H9 (cell line): ENCODE results near the gene ZBED1. TPM values are rescaled to one million over a fixed set of nuclear protein-coding genes. Genes with fewer than 3 reads are reported as not detected.

Experiments used
- DNase-seq: peaks from one replicate; pipeline ENCODE4 v3.0.0-alpha.2; 2017
- H2AFZ ChIP-seq: one replicate; pipeline ENCODE4 v1.6.1; 2013; ENCODE audit warnings: mild to moderate bottlenecking, low read length, control low read depth, moderate library complexity
- H2AK5ac ChIP-seq: 2 replicates; pipeline ENCODE4 v1.6.1; 2013; ENCODE audit warnings: low read length, control low read depth, mixed read lengths; ENCODE audit not compliant: insufficient read length
- H2BK120ac ChIP-seq: one replicate; pipeline ENCODE4 v1.6.1; 2013; ENCODE audit warnings: low read depth, mild to moderate bottlenecking, low read length, control low read depth, inconsistent platforms; ENCODE audit not compliant: poor library complexity, severe bottlenecking
- H2BK12ac ChIP-seq: 2 replicates; pipeline ENCODE4 v1.6.1; 2013; ENCODE audit warnings: low read length, control low read depth, mixed read lengths, low read depth; ENCODE audit not compliant: insufficient read length
- H2BK15ac ChIP-seq: 2 replicates; pipeline ENCODE4 v1.6.1; 2013; ENCODE audit warnings: low read depth, low read length, control low read depth
- H2BK20ac ChIP-seq: one replicate; pipeline ENCODE4 v1.6.1; 2013; ENCODE audit warnings: low read depth, mild to moderate bottlenecking, low read length, control low read depth, inconsistent platforms; ENCODE audit not compliant: poor library complexity, severe bottlenecking
- H2BK5ac ChIP-seq: 2 replicates; pipeline ENCODE4 v1.6.1; 2013; ENCODE audit warnings: low read length, control low read depth, mixed read lengths; ENCODE audit not compliant: insufficient read length
- H3K14ac ChIP-seq: 2 replicates; pipeline ENCODE4 v1.6.1; 2013; ENCODE audit warnings: low read length, control low read depth; ENCODE audit not compliant: insufficient read depth
- H3K18ac ChIP-seq: 2 replicates; pipeline ENCODE4 v1.6.1; 2013; ENCODE audit warnings: low read depth, mild to moderate bottlenecking, mixed read lengths, low read length, control low read depth; ENCODE audit not compliant: insufficient read length
- H3K23ac ChIP-seq: 2 replicates; pipeline ENCODE4 v1.6.1; 2013; ENCODE audit warnings: low read length, control low read depth, mixed read lengths, low read depth; ENCODE audit not compliant: insufficient read length
- H3K23me2 ChIP-seq: 2 replicates; pipeline ENCODE4 v1.6.1; 2013; ENCODE audit warnings: low read depth, mild to moderate bottlenecking, mixed read lengths, low read length, control low read depth; ENCODE audit not compliant: insufficient read length, poor library complexity, severe bottlenecking
- H3K27ac ChIP-seq: 2 replicates; pipeline ENCODE4 v1.5.1; 2013; ENCODE audit warnings: low read length, control low read depth, mixed read lengths, low read depth; ENCODE audit not compliant: insufficient read length
- H3K27me3 ChIP-seq: 2 replicates; pipeline ENCODE4 v1.6.1; 2013; ENCODE audit warnings: low read length, control low read depth, inconsistent platforms; ENCODE audit not compliant: insufficient read depth
- H3K4ac ChIP-seq: 2 replicates; pipeline ENCODE4 v1.6.1; 2013; ENCODE audit warnings: low read depth, mild to moderate bottlenecking, control low read depth, inconsistent platforms, low read length, moderate library complexity
- H3K4me1 ChIP-seq: 2 replicates; pipeline ENCODE4 v1.6.1; 2013; ENCODE audit warnings: low read length, control low read depth, inconsistent platforms; ENCODE audit not compliant: insufficient read depth
- H3K4me2 ChIP-seq: 2 replicates; pipeline ENCODE4 v1.6.1; 2013; ENCODE audit warnings: low read length, control low read depth, mixed read lengths; ENCODE audit not compliant: insufficient read length, insufficient read depth
- H3K56ac ChIP-seq: 2 replicates; pipeline ENCODE4 v1.6.1; 2013; ENCODE audit warnings: low read depth, mild to moderate bottlenecking, mixed read lengths, low read length, control low read depth; ENCODE audit not compliant: insufficient read length
- H3K79me1 ChIP-seq: 2 replicates; pipeline ENCODE4 v1.6.1; 2013; ENCODE audit warnings: low read depth, mild to moderate bottlenecking, moderate library complexity, low read length, control low read depth, inconsistent platforms; ENCODE audit not compliant: insufficient read depth, poor library complexity, severe bottlenecking
- H3K79me2 ChIP-seq: 2 replicates; pipeline ENCODE4 v1.6.1; 2013; ENCODE audit warnings: low read length, control low read depth, inconsistent platforms; ENCODE audit not compliant: insufficient read depth
- H3K9ac ChIP-seq: 2 replicates; pipeline ENCODE4 v1.6.1; 2013; ENCODE audit warnings: low read length, control low read depth, mixed read lengths; ENCODE audit not compliant: insufficient read length; ENCODE audit errors: extremely low read depth
- H3K9me3 ChIP-seq: one replicate; pipeline ENCODE4 v1.6.1; 2013; ENCODE audit warnings: low read depth, low read length, inconsistent platforms; ENCODE audit not compliant: control insufficient read depth
- H3T11ph ChIP-seq: one replicate; pipeline ENCODE4 v1.6.1; 2013; ENCODE audit warnings: mild to moderate bottlenecking, low read length, control low read depth, inconsistent platforms
- H4K20me1 ChIP-seq: one replicate; pipeline ENCODE4 v1.6.1; 2013; ENCODE audit not compliant: control insufficient read depth, insufficient read length, insufficient read depth
- H4K5ac ChIP-seq: 2 replicates; pipeline ENCODE4 v1.6.1; 2013; ENCODE audit warnings: low read depth, mild to moderate bottlenecking, mixed read lengths, low read length, control low read depth; ENCODE audit not compliant: insufficient read length
- H4K8ac ChIP-seq: replicated peaks from 2 replicates; pipeline ENCODE4 v1.6.1; 2013; ENCODE audit warnings: low read length, control low read depth, mixed read lengths, low read depth; ENCODE audit not compliant: insufficient read length
- H4K91ac ChIP-seq: 2 replicates; pipeline ENCODE4 v1.6.1; 2013; ENCODE audit warnings: low read depth, mild to moderate bottlenecking, moderate library complexity, mixed read lengths, low read length, control low read depth; ENCODE audit not compliant: insufficient read length
- H3K27ac Mint-ChIP-seq, 3 experiments: 2 replicates in 2 of 3; 3 replicates in 1 of 3; pipeline ENCODE4 v1.8.0; 2020 to 2021; ENCODE audit warnings: mixed read lengths in 3 of 3, mild to moderate bottlenecking in 1 of 3, moderate library complexity in 1 of 3
- H3K27me3 Mint-ChIP-seq: 2 replicates; pipeline ENCODE4 v1.8.0; 2021; ENCODE audit warnings: low read depth, mild to moderate bottlenecking, moderate library complexity, mixed read lengths
- H3K36me3 Mint-ChIP-seq, 3 experiments: 2 replicates in 2 of 3; 3 replicates in 1 of 3; pipeline ENCODE4 v1.8.0; 2020 to 2021; ENCODE audit warnings: low read depth in 3 of 3, mixed read lengths in 3 of 3; ENCODE audit not compliant: insufficient read depth in 1 of 3
- H3K4me1 Mint-ChIP-seq, 2 experiments: 2 replicates each; pipeline ENCODE4 v1.8.0; 2020; ENCODE audit warnings: mixed read lengths in 2 of 2
- H3K4me3 Mint-ChIP-seq, 2 experiments: 2 replicates in 1 of 2; 3 replicates in 1 of 2; pipeline ENCODE4 v1.8.0; 2020 to 2021; ENCODE audit warnings: mild to moderate bottlenecking in 2 of 2, mixed read lengths in 2 of 2, moderate library complexity in 1 of 2
- H3K9me3 Mint-ChIP-seq, 2 experiments: 2 replicates in 1 of 2; 3 replicates in 1 of 2; pipeline ENCODE4 v1.8.0; 2020; ENCODE audit warnings: mild to moderate bottlenecking in 2 of 2, mixed read lengths in 2 of 2, moderate library complexity in 1 of 2
- WGBS: extraction: QIAGEN DNeasy Blood & Tissue Kit; methylation state at CpG from one replicate; pipeline ENCODE4 v1.1.7; 2013; ENCODE audit warnings: missing lambda C conversion rate, low lambda C conversion rate, mixed read lengths; ENCODE audit not compliant: insufficient read length; ENCODE audit errors: extremely low coverage; 5-methylcytosine and 5-hydroxymethylcytosine counted together
- total RNA-seq: library from RNA; stranded (reverse); gene quantifications from 2 replicates; pipeline ENCODE4 v1.2.1, GENCODE V29; 2021
- TF ChIP-seq, protein P1 (sequence below): fragments of 200-600 bp; sonication (generic); conservative IDR thresholded peaks from 3 replicates; pipeline ENCODE4 v1.8.0; 2021; ENCODE audit warnings: antibody characterized with exemption, mild to moderate bottlenecking

The ZBED1 gene
- total RNA-seq, 1 experiment from 2014 or later: 61.1 TPM

DNA sequence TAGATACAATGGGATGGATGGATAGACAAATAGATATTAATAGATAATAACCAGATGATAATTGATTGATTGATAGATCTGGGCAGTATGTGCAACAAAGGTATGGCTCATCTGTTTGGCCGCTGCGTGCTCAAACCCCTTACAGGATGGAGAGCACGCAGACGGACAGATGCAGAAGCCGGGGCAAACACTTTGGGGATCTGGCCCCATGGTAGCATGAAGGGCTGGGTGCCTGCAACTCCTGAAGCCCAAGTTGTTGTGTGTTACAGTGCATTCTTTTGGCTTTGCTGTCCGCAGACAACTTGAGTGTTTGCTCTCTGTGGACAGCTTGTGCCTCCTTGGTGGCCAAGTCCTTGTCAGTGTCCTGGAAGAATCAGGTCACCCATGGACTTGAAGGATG, 10.6 kb upstream of the ZBED1 start:
- Histone ChIP-seq H2AFZ (no peak overlapping the region), H3K56ac (no peak overlapping the region), H3T11ph (no peak overlapping the region), H2BK5ac (no peak overlapping the region), H2BK15ac (no peak overlapping the region), H3K79me1 (no peaks in the 10 kb centered on the region), H3K79me2 (no peaks in the 10 kb centered on the region), H3K27ac (no peak overlapping the region), H3K27me3 (no peaks in the 10 kb centered on the region), H2AK5ac (no peak overlapping the region), H3K23me2 (no peaks in the 10 kb centered on the region), H4K91ac (no peak overlapping the region), H4K8ac (no peak overlapping the region), H3K4me2 (no peak overlapping the region), H2BK120ac (no peak overlapping the region), H3K9me3 (no peaks in the 10 kb centered on the region), H4K5ac (no peak overlapping the region), H3K23ac (no peak overlapping the region), H3K9ac (no peak overlapping the region), H3K14ac (no peak overlapping the region), H3K18ac (no peak overlapping the region), H2BK12ac (no peak overlapping the region), H3K4ac (no peak overlapping the region), H4K20me1 (no peaks in the 10 kb centered on the region), H3K4me1 (no peaks in the 10 kb centered on the region), H2BK20ac (no peak overlapping the region)
- Mint-ChIP-seq H3K27ac (no peak overlapping the region), H3K4me1 (peaks cover 9 to 11% of the 10 kb centered on the region in 2 experiments), H3K27me3 (peaks cover 2% of the 10 kb centered on the region; the same call in 1 of the 2 replicates), H3K9me3 (no peaks in the 10 kb centered on the region; a peak in 1 of 5 replicates), H3K4me3 (no peak overlapping the region), H3K36me3 (peaks cover 0 to 7% (median 0%) of the 10 kb centered on the region in 3 experiments; a peak in 1 of 7 replicates)
- DNase-seq: no peak
- no CpG with 5 or more reads among the region's 6 CpGs for WGBS
- TF ChIP-seq, protein P1, sequence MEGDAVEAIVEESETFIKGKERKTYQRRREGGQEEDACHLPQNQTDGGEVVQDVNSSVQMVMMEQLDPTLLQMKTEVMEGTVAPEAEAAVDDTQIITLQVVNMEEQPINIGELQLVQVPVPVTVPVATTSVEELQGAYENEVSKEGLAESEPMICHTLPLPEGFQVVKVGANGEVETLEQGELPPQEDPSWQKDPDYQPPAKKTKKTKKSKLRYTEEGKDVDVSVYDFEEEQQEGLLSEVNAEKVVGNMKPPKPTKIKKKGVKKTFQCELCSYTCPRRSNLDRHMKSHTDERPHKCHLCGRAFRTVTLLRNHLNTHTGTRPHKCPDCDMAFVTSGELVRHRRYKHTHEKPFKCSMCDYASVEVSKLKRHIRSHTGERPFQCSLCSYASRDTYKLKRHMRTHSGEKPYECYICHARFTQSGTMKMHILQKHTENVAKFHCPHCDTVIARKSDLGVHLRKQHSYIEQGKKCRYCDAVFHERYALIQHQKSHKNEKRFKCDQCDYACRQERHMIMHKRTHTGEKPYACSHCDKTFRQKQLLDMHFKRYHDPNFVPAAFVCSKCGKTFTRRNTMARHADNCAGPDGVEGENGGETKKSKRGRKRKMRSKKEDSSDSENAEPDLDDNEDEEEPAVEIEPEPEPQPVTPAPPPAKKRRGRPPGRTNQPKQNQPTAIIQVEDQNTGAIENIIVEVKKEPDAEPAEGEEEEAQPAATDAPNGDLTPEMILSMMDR: no peak
